GM13976 (cell line): ENCODE data around the gene FGF19.

Experiments
- DNase-seq: peaks from one replicate; pipeline ENCODE4 v3.0.0; 2012; ENCODE audit warnings: low spot score
- in situ Hi-C: fragments of 300-500 bp; cut with MboI; formaldehyde crosslinking; loops from one replicate; pipeline ENCODE4 v1.12.0; 2022; ENCODE audit warnings: low sequenced_read_pairs, mixed read lengths, inconsistent platforms; ENCODE audit not compliant: unreplicated experiment
- TF ChIP-seq, protein P1 (sequence below): IDR thresholded peaks from 2 replicates; pipeline ENCODE4 v1.5.1; 2012; ENCODE audit warnings: borderline replicate concordance, mild to moderate bottlenecking; ENCODE audit not compliant: insufficient read depth; ENCODE audit errors: extremely low read depth, missing control alignments, control extremely low read depth

FGF19 gene

DNA sequence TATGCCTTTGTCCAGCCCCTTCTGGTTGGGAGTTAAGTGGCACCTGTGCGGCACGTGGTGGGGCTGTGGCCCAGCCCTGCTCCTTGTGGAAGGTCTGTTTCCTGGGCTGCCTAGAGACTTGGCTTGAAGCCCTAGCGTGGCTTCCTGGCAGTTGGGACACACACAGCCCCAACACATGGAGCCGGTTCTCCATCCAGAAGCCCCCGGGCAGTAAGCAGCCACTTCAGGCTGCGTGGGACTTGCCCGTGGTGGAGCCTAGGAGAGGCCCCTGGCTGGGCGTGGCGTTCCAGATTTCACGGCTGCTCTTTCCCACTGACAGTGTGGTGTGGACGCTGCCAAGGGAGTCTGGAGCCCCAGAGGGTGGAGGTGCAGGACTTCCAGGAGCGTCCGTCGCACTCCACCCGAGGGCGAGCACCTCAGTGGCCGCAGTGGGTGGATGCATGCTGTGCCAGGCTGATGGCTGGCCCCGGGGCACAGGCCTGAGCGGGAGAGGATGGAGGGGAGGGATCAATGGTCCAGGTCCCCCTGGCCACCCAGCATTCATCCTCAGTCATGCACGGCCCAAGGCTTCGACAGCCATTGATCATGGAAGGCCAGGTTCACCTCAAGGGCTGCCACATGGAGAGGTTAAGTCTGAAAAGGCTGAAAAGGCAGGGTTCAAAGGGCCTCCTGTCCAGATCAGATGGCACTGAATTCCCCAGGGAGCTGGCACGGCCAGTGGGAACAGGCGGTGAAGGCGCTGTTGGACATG lies 53.6 kb downstream of the FGF19 start:
- no peak for DNase-seq
- in situ Hi-C loops: no loop called here
- TF ChIP-seq, protein P1, sequence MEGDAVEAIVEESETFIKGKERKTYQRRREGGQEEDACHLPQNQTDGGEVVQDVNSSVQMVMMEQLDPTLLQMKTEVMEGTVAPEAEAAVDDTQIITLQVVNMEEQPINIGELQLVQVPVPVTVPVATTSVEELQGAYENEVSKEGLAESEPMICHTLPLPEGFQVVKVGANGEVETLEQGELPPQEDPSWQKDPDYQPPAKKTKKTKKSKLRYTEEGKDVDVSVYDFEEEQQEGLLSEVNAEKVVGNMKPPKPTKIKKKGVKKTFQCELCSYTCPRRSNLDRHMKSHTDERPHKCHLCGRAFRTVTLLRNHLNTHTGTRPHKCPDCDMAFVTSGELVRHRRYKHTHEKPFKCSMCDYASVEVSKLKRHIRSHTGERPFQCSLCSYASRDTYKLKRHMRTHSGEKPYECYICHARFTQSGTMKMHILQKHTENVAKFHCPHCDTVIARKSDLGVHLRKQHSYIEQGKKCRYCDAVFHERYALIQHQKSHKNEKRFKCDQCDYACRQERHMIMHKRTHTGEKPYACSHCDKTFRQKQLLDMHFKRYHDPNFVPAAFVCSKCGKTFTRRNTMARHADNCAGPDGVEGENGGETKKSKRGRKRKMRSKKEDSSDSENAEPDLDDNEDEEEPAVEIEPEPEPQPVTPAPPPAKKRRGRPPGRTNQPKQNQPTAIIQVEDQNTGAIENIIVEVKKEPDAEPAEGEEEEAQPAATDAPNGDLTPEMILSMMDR: no peak

DNA sequence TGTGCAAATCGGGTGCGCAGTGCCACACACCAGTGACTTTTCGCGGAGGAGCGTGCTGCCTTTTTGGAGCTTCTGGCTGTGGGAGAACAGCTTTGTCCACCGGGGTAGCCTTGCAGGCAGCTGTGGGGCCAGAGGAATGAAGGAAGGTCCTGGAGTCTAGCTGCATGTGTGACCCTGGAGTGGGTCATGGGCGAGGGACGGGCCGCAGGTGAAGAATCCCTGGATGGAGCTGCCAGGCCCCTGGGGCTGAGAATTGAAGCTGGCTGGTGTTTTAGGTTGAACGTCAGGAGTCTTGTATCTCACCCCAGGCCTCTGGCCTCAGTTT lies 54.3 kb downstream of the FGF19 start:
- in situ Hi-C loops: loop anchor here (10.0 to 25.0 kb wide), 2 partner anchors 362 to 545 kb away; partner anchors contain the start of gene MYEOV
- TF ChIP-seq, protein P1: no peak
- DNase-seq: no peak

DNA sequence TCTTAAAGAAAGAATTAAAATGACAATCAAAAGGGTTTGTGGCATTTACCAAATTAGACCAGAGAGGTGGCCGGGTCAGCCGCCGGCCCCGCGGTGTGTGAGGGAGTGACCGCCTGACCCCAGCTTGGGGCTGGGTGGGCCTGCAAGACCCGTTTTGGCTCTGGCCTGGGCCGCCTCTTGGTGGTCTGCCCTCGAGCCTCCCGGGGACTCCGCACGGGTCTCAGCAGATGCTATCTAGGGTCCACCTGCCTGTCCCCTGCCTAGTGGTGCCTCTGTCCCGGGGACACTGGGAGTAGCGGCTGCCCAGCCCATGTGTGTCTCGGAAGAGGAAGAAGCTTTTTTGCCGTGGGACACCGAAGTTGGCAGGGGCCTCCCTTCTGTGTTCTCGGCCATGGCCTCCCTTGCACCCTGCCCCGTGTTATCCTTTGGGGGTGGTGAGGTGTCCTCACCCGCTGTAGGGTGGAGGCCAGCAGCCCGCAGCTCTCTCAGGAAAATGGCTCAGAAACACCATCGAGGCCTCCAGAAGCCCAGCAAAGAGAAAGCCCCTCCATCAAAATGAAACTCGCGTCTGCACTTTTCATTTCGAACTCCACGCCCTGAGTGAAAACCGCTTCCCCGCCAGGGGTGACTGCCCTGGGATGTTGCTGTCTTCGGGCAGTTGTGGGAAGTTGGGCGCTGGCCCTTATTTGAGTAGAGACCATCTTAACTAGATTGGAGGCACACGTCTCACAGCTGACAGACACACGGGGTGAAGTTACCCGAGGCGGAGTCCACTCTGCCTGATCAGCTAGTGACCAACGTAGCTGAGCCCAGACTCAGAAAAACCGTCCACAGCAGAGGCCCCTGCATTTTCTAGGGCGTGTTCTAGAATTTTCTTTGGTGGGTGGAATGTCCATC lies 54.9 kb downstream of the FGF19 start:
- in situ Hi-C loops: loop anchor here (10.0 to 25.0 kb wide), 2 partner anchors 362 to 544 kb away; partner anchors contain the start of gene MYEOV

More for the DNA sequence above, 54.9 kb downstream of the FGF19 start:
- TF ChIP-seq, protein P1: no peak
- DNase-seq: no peak
